ENCODE data around the gene CSRNP3. TPM values are rescaled to one million over a fixed set of nuclear protein-coding genes. Genes with fewer than 3 reads are reported as not detected.

The CSRNP3 gene
- total and polyA plus RNA-seq, 2 donors (not counting 3 experiments of a cell fraction or from before 2014, with no cell fraction given), result not detected

- H3K4me1 ChIP-seq (ENCODE audit: control insufficient read depth, extremely low read depth, insufficient read depth, low read length), result no peaks in the 10 kb centered on the region
- CTCF ChIA-PET, result no interaction called here
- no peak overlapping the region for H2AFZ ChIP-seq (ENCODE audit: low read depth, low read length)
- no peaks in the 10 kb centered on the region for H3K36me3 ChIP-seq (ENCODE audit: control insufficient read depth in 2 of 2, extremely low read depth in 1 of 2, insufficient read depth in 2 of 2, low read length in 2 of 2)
- H3K4me2 ChIP-seq (ENCODE audit: insufficient read depth, low read length), result no peak overlapping the region
- no peak for DNase-seq (ENCODE audit: low read depth, low spot score)
- no TSS peak for BruUV-seq (replicated peaks)
- no peaks in the 10 kb centered on the region for H4K20me1 ChIP-seq (replicated peaks; ENCODE audit: control insufficient read depth, extremely low read depth, insufficient read depth, low read length)
- H3K4me3 ChIP-seq (replicated peaks in 1 of 3; ENCODE audit: insufficient read depth in 1 of 3, low read depth in 1 of 3, low read length in 3 of 3), result no peak overlapping the region
- H3K9me1 ChIP-seq (replicated peaks; ENCODE audit: control insufficient read depth, extremely low read depth, insufficient read depth, low read length), result no peaks in the 10 kb centered on the region
- no peak overlapping the region for H3K9ac ChIP-seq (replicated peaks; ENCODE audit: extremely low read depth, insufficient read depth, low read length)
- TF ChIP-seq POLR2A (IDR thresholded peaks at IDR 0.05; ENCODE audit: low read depth, low read length), result no peak
- no peak for TF ChIP-seq MAX (IDR thresholded peaks at IDR 0.05; ENCODE audit: insufficient read depth, insufficient read length)
- TF ChIP-seq JUN (IDR thresholded peaks at IDR 0.05; ENCODE audit: borderline replicate concordance, insufficient read depth, insufficient read length, low read depth), result no peak
- no peak for TF ChIP-seq EZH2 (IDR thresholded peaks at IDR 0.05; ENCODE audit: borderline replicate concordance, low read depth, low read length, severe bottlenecking)
- no peak for TF ChIP-seq MYC (IDR thresholded peaks at IDR 0.05; ENCODE audit: low read depth, low read length)
- TF ChIP-seq CTCF (IDR thresholded peaks at IDR 0.05; ENCODE audit: extremely low read depth in 1 of 2, insufficient read depth in 1 of 2, low read depth in 1 of 2, low read length in 2 of 2), result no peak
- no peak for TF ChIP-seq POLR2AphosphoS5 (IDR thresholded peaks at IDR 0.05; ENCODE audit: insufficient read depth, low read depth, low read length)
- no peak for TF ChIP-seq FOS (IDR thresholded peaks at IDR 0.05; ENCODE audit: borderline replicate concordance, insufficient read depth, low read length)
- TF ChIP-seq GATA2 (IDR thresholded peaks at IDR 0.05; ENCODE audit: insufficient read depth, insufficient read length, low read depth, low read length), result no peak
- FAIRE-seq, result no peak
- no peak overlapping the region for H3K27ac ChIP-seq (ENCODE audit: insufficient read depth, low read depth, low read length)
- POLR2A ChIA-PET, result no interaction called here
- H3K9me3 ChIP-seq (replicated peaks; ENCODE audit: control insufficient read depth, insufficient read depth, low read length), result no peaks in the 10 kb centered on the region
- H3K79me2 ChIP-seq (ENCODE audit: control insufficient read depth, insufficient read depth, low read length), result no peaks in the 10 kb centered on the region
- intact Hi-C loops (cut with micrococcal nuclease), result no loop called here
- dilution Hi-C loops (cut with MboI; ENCODE audit: extremely low pct_ligation_motif_present, low sequenced_read_pairs), result no loop called here
- no peaks in the 10 kb centered on the region for H3K27me3 ChIP-seq (ENCODE audit: control insufficient read depth in 2 of 2, insufficient read depth in 2 of 2, low read length in 2 of 2)
Measured at GRCh38 chr2:165528691-165529090, 59.2 kb downstream of the CSRNP3 start.
